ENCODE results near the gene CCDC177.

CCDC177 gene

GRCh38 chr14:69527635-69528034 lies 47.0 kb downstream of the CCDC177 start:
- DNase-seq = no peak

GRCh38 chr14:69525896-69526295 lies 48.8 kb downstream of the CCDC177 start:
- no peak for DNase-seq

DNA sequence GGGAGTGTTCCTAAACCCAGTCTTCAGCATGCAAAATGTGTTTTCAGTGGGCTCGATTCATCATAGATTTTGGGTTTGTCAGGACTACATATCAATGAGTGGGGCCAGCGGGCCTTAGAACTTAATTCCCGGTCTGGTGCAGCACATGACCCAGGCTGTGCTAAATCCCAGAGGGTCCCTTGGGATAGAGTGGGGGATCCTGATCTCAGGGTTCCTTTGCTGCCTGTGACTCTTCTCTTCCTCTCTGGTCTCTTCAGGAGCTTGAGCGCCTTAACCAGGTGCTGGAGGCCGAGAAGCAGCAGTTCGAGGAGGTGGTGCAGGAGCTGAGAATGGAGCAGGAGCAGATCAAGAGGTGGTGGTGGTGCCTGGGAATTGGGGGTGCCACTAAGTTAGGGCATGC lies 52.6 kb downstream of the CCDC177 start:
- no peak for DNase-seq
